Measurements from ENCODE around the gene CNKSR2. TPM values are rescaled to one million over a fixed set of nuclear protein-coding genes. Genes with fewer than 3 reads are reported as not detected.

Gene CNKSR2
- polyA plus RNA-seq, 1 experiment, result 0.14 TPM

GRCh38 chrX:21382715-21383114 is 8.5 kb downstream of the CNKSR2 start:
- H3K9me3 ChIP-seq (ENCODE audit: control insufficient read depth, insufficient read depth, low read length), result no peaks in the 10 kb centered on the region
- no peak for DNase-seq (ENCODE audit: low read depth, low spot score)
- H3K27ac ChIP-seq (ENCODE audit: low read depth, low read length), result no peak overlapping the region
- no peak overlapping the region for H3K4me3 ChIP-seq (ENCODE audit: low read depth, low read length)
- ChIA-PET POLR2A (no interaction called here), CTCF (no interaction called here)
- TF ChIP-seq CTCF (IDR thresholded peaks at IDR 0.05; ENCODE audit: low read depth, low read length), result peak; percentile 38
- H3K27me3 ChIP-seq (ENCODE audit: control insufficient read depth, insufficient read depth, low read length), result no peaks in the 10 kb centered on the region

GRCh38 chrX:21383546-21383945 is 9.3 kb downstream of the CNKSR2 start:
- Histone ChIP-seq H3K4me3 (ENCODE audit: low read depth, low read length) (no peak overlapping the region), H3K9me3 (ENCODE audit: control insufficient read depth, insufficient read depth, low read length) (no peaks in the 10 kb centered on the region), H3K27me3 (ENCODE audit: control insufficient read depth, insufficient read depth, low read length) (no peaks in the 10 kb centered on the region), H3K27ac (ENCODE audit: low read depth, low read length) (no peak overlapping the region)
- ChIA-PET POLR2A (no interaction called here), CTCF (no interaction called here)
- no peak for DNase-seq (ENCODE audit: low read depth, low spot score)
- TF ChIP-seq CTCF (IDR thresholded peaks at IDR 0.05; ENCODE audit: low read depth, low read length), result no peak

GRCh38 chrX:21384178-21384577 is 10.0 kb downstream of the CNKSR2 start:
- CTCF ChIA-PET, result no interaction called here
- DNase-seq (ENCODE audit: low read depth, low spot score), result no peak
- H3K9me3 ChIP-seq (ENCODE audit: control insufficient read depth, insufficient read depth, low read length), result no peaks in the 10 kb centered on the region
- POLR2A ChIA-PET, result no interaction called here
- no peak overlapping the region for H3K27ac ChIP-seq (ENCODE audit: low read depth, low read length)
- H3K27me3 ChIP-seq (ENCODE audit: control insufficient read depth, insufficient read depth, low read length), result no peaks in the 10 kb centered on the region
- no peak overlapping the region for H3K4me3 ChIP-seq (ENCODE audit: low read depth, low read length)
- no peak for TF ChIP-seq CTCF (IDR thresholded peaks at IDR 0.05; ENCODE audit: low read depth, low read length)

GRCh38 chrX:21394792-21395191 is 20.6 kb downstream of the CNKSR2 start:
- no peak overlapping the region for H3K4me3 ChIP-seq (ENCODE audit: low read depth, low read length)
- H3K9me3 ChIP-seq (ENCODE audit: control insufficient read depth, insufficient read depth, low read length), result no peaks in the 10 kb centered on the region
- POLR2A ChIA-PET, result no interaction called here
- H3K27me3 ChIP-seq (ENCODE audit: control insufficient read depth, insufficient read depth, low read length), result no peaks in the 10 kb centered on the region
- CTCF ChIA-PET, result no interaction called here
- H3K27ac ChIP-seq (ENCODE audit: low read depth, low read length), result no peak overlapping the region
- DNase-seq (ENCODE audit: low read depth, low spot score), result no peak
- no peak for TF ChIP-seq CTCF (IDR thresholded peaks at IDR 0.05; ENCODE audit: low read depth, low read length)

GRCh38 chrX:21398426-21398825 is 24.2 kb downstream of the CNKSR2 start:
- no peak overlapping the region for H3K27ac ChIP-seq (ENCODE audit: low read depth, low read length)
- DNase-seq (ENCODE audit: low read depth, low spot score), result no peak
- ChIA-PET CTCF (no interaction called here), POLR2A (no interaction called here)
- TF ChIP-seq CTCF (IDR thresholded peaks at IDR 0.05; ENCODE audit: low read depth, low read length), result no peak
- H3K9me3 ChIP-seq (ENCODE audit: control insufficient read depth, insufficient read depth, low read length), result no peaks in the 10 kb centered on the region
- no peak overlapping the region for H3K4me3 ChIP-seq (ENCODE audit: low read depth, low read length)
- H3K27me3 ChIP-seq (ENCODE audit: control insufficient read depth, insufficient read depth, low read length), result no peaks in the 10 kb centered on the region

All from AG04450 (cell line).